Duodenal mucosa (tissue), 2 donors: ENCODE data around the gene DNAJC17.

Experiments used
- H3K27ac ChIP-seq: one replicate; pipeline ENCODE4 v1.7.0; 2013; ENCODE audit warnings: low read depth, low read length
- H3K27me3 ChIP-seq, 2 donors: one replicate each; pipeline ENCODE4 v1.7.0; 2013; ENCODE audit warnings: low read length in 2 of 2, control low read depth in 1 of 2; ENCODE audit not compliant: insufficient read depth in 2 of 2, control insufficient read depth in 1 of 2
- H3K36me3 ChIP-seq, 2 donors: one replicate each; pipeline ENCODE4 v1.7.0; 2013; ENCODE audit warnings: low read length in 2 of 2, control low read depth in 1 of 2; ENCODE audit not compliant: insufficient read depth in 2 of 2, control insufficient read depth in 1 of 2
- H3K4me1 ChIP-seq, 2 donors: one replicate each; pipeline ENCODE4 v1.7.0; 2013; ENCODE audit warnings: low read length in 2 of 2, control low read depth in 1 of 2; ENCODE audit not compliant: insufficient read depth in 2 of 2, control insufficient read depth in 1 of 2
- H3K4me3 ChIP-seq, 2 donors: one replicate each; pipeline ENCODE4 v1.7.0; 2013; ENCODE audit warnings: low read length in 2 of 2, low read depth in 1 of 2
- H3K9ac ChIP-seq, 2 donors: one replicate each; pipeline ENCODE4 v1.7.0; 2013; ENCODE audit warnings: low read length in 2 of 2, low read depth in 1 of 2
- H3K9me3 ChIP-seq, 2 donors: one replicate each; pipeline ENCODE4 v1.7.0; 2013; ENCODE audit warnings: low read length in 2 of 2, control low read depth in 1 of 2; ENCODE audit not compliant: control insufficient read depth in 1 of 2

DNAJC17 gene

GRCh38 chr15:40744815-40745152 lies 62.5 kb downstream of the DNAJC17 start:
- H3K4me1 ChIP-seq: peaks cover 21 to 33% of the 10 kb centered on the region in 2 donors
- H3K27me3 ChIP-seq: no peaks in the 10 kb centered on the region
- H3K4me3 ChIP-seq: no peak overlapping the region
- no peaks in the 10 kb centered on the region for H3K9me3 ChIP-seq
- H3K9ac ChIP-seq: no peak overlapping the region
- H3K27ac ChIP-seq: no peak overlapping the region
- H3K36me3 ChIP-seq: peaks cover 15 to 56% of the 10 kb centered on the region in 2 donors

DNA sequence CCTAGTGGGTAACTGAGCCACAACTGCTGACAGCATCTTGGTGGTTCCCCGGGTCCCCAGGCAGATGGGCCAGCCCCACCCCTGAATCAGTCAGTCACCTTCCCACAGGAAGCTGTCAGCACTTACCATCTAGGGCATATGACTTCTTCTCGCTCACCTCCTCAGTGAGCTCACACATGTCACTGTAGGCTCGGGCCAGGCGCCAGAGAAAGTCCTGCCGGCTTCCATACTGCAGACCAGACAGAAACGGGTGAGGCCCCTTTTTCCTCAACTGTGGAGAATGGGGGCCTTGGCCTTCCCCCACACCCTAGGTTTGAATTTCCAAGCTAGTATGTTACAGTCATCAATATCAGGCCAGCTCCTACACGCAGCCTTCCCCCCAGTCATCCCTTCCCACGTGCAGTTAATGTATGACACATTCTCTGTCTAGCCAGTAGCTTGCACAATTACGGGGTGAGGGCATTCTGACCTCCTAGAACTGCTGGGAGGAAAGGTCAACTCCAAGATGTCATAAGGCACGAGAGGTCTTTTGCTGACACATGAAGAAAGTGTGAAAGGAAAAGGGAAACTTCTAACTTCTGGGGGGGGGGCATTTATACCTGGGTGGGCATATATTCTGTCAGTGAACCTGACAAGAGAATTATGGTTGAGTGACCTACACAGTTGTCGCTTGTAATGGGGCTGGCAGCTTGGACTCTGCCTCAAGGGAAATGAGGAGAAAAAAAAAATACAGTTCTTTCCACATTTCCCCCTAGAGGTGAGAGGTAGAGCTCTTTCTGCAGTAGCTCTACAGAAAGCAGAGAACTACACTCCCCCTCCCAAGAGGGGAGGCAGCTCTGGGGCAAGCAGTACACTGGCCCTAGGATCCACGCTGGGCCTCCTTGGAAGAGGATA lies 63.1 kb downstream of the DNAJC17 start:
- H3K4me1 ChIP-seq: peaks cover 21 to 33% of the 10 kb centered on the region in 2 donors
- no peak overlapping the region for H3K4me3 ChIP-seq
- no peaks in the 10 kb centered on the region for H3K27me3 ChIP-seq
- H3K9ac ChIP-seq: no peak overlapping the region
- peak overlapping the region; percentile 17 for H3K27ac ChIP-seq
- H3K36me3 ChIP-seq: peaks cover 21 to 57% of the 10 kb centered on the region in 2 donors
- no peaks in the 10 kb centered on the region for H3K9me3 ChIP-seq

- peak overlapping the region; percentile 17 for H3K27ac ChIP-seq
- H3K4me1 ChIP-seq: peaks cover 21 to 33% of the 10 kb centered on the region in 2 donors
- no peak overlapping the region for H3K4me3 ChIP-seq
- peaks cover 25 to 60% of the 10 kb centered on the region in 2 donors for H3K36me3 ChIP-seq
- H3K9ac ChIP-seq: no peak overlapping the region
- no peaks in the 10 kb centered on the region for H3K9me3 ChIP-seq
- H3K27me3 ChIP-seq: no peaks in the 10 kb centered on the region
Measured at GRCh38 chr15:40743485-40743901, 63.8 kb downstream of the DNAJC17 start.

DNA sequence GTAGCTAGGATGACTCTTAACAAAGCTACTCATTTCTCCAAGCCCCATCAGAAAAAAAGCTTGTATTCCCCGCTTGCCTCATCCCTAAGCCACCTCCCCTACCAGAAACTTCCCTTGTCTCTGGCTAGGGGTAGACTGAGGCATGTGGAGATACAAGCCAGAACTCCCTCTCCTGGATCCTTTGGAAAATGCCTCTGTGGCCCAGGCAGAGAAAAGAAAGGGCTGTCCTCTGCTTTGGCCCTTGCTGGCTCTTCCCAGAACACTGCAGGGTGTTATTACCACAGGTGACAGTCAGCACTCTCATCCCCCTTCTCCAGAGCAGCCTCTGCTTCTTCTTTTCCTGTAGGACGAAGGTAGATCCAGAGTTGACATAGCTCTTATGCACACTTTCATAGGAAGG lies 67.4 kb downstream of the DNAJC17 start:
- Histone ChIP-seq H3K4me1 (peaks cover 0 to 14% of the 10 kb centered on the region in 2 donors), H3K9me3 (no peaks in the 10 kb centered on the region), H3K9ac (no peak overlapping the region), H3K36me3 (peaks cover 33 to 85% of the 10 kb centered on the region in 2 donors), H3K27me3 (no peaks in the 10 kb centered on the region), H3K27ac (no peak overlapping the region), H3K4me3 (no peak overlapping the region)

DNA sequence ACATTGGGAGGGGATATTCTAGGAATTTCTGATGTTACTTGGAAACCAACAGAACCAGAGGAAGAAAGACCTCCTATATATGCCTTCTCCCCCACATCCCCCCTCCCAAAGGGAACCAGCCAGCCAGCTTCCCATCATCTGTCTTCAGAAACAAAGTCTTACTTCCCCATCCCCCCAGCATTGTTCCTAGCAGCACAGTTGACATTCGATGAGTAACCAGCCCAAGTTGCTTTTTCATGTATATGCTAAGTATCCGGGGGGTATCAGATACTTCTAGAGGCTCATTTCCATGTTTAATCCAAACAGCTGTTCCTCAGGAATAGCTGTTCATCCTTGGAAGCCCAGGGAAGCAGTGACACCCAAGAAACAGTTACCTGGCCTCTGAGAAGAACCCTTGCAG lies 68.2 kb downstream of the DNAJC17 start:
- Histone ChIP-seq H3K27ac (no peak overlapping the region), H3K9ac (no peak overlapping the region), H3K9me3 (no peaks in the 10 kb centered on the region), H3K27me3 (no peaks in the 10 kb centered on the region), H3K4me1 (peaks cover 0 to 12% of the 10 kb centered on the region in 2 donors), H3K4me3 (no peak overlapping the region), H3K36me3 (peaks cover 31 to 86% of the 10 kb centered on the region in 2 donors)

GRCh38 chr15:40737048-40737447 lies 70.2 kb downstream of the DNAJC17 start:
- peaks cover 23 to 70% of the 10 kb centered on the region in 2 donors for H3K36me3 ChIP-seq
- H3K9me3 ChIP-seq: no peaks in the 10 kb centered on the region
- H3K27me3 ChIP-seq: no peaks in the 10 kb centered on the region
- no peak overlapping the region for H3K27ac ChIP-seq
- H3K4me3 ChIP-seq: no peak overlapping the region
- no peaks in the 10 kb centered on the region for H3K4me1 ChIP-seq
- H3K9ac ChIP-seq: no peak overlapping the region

DNA sequence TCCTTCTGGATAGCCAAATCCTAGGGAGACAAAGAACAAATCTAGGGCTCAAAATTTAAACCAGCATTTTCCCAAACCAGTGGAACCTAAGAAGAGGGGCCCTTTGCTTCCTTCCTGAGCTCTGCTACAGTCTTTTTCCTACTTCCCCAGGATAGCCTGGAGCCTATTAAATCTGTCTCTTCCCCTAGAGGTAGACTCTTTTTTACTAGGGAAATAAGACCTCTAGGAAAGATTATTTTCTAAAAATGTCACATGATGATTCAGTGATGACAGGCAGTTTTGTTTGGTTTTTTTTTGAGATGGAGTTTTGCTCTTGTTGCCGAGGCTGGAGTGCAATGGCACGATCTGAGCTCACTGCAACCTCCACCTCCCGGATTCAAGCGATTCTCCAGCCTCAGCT lies 70.7 kb downstream of the DNAJC17 start:
- H3K36me3 ChIP-seq: peaks cover 23 to 74% of the 10 kb centered on the region in 2 donors
- no peak overlapping the region for H3K9ac ChIP-seq

DNA sequence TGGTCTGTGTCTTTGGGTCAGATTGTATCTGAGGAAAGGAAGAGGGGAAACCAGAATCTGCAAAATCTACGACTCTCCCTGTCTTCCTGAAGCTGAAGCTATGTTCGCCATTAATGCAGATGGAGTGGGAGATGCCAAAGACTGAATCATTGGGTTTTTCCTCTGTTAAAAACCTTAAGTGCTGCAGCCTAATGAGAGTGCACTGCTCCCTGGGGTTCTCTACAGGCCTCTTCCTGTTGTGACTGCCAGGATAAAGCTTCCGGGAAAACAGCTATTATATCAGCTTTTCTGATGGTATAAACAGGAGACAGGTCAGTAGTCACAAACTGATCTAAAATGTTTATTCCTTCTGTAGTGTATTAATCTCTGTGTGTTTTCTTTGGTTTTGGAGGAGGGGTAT lies 76.2 kb downstream of the DNAJC17 start:
- Histone ChIP-seq H3K9ac (no peak overlapping the region), H3K36me3 (peaks cover 11 to 38% of the 10 kb centered on the region in 2 donors), H3K4me1 (no peaks in the 10 kb centered on the region), H3K27ac (no peak overlapping the region), H3K4me3 (no peak overlapping the region), H3K27me3 (no peaks in the 10 kb centered on the region), H3K9me3 (no peaks in the 10 kb centered on the region)

More for the DNA sequence above, 70.7 kb downstream of the DNAJC17 start:
- no peaks in the 10 kb centered on the region for H3K4me1 ChIP-seq
- no peak overlapping the region for H3K27ac ChIP-seq
- no peak overlapping the region for H3K4me3 ChIP-seq
- no peaks in the 10 kb centered on the region for H3K9me3 ChIP-seq
- no peaks in the 10 kb centered on the region for H3K27me3 ChIP-seq

GRCh38 chr15:40723919-40724318 lies 83.4 kb downstream of the DNAJC17 start:
- Histone ChIP-seq H3K4me1 (no peaks in the 10 kb centered on the region), H3K27ac (no peak overlapping the region), H3K36me3 (no peaks in the 10 kb centered on the region), H3K27me3 (no peaks in the 10 kb centered on the region), H3K4me3 (no peak overlapping the region), H3K9me3 (no peaks in the 10 kb centered on the region), H3K9ac (no peak overlapping the region)

GRCh38 chr15:40722934-40723333 lies 84.3 kb downstream of the DNAJC17 start:
- no peaks in the 10 kb centered on the region for H3K9me3 ChIP-seq
- H3K27ac ChIP-seq: no peak overlapping the region
- H3K36me3 ChIP-seq: peaks cover 0 to 6% of the 10 kb centered on the region in 2 donors
- H3K27me3 ChIP-seq: no peaks in the 10 kb centered on the region
- H3K9ac ChIP-seq: no peak overlapping the region
- H3K4me1 ChIP-seq: no peaks in the 10 kb centered on the region
- H3K4me3 ChIP-seq: no peak overlapping the region
